Measurements from ENCODE around the gene VASN. TPM values are rescaled to one million over a fixed set of nuclear protein-coding genes. Genes with fewer than 3 reads are reported as not detected.
"Not testable (repeated sequence)": the region's sequence is repeated elsewhere in the genome, so short reads cannot be mapped to it uniquely, and the experiment has no call there.

The VASN gene
- total and polyA plus RNA-seq, 2 donors from 2014 or later = 75.7 to 82.7 TPM

DNA sequence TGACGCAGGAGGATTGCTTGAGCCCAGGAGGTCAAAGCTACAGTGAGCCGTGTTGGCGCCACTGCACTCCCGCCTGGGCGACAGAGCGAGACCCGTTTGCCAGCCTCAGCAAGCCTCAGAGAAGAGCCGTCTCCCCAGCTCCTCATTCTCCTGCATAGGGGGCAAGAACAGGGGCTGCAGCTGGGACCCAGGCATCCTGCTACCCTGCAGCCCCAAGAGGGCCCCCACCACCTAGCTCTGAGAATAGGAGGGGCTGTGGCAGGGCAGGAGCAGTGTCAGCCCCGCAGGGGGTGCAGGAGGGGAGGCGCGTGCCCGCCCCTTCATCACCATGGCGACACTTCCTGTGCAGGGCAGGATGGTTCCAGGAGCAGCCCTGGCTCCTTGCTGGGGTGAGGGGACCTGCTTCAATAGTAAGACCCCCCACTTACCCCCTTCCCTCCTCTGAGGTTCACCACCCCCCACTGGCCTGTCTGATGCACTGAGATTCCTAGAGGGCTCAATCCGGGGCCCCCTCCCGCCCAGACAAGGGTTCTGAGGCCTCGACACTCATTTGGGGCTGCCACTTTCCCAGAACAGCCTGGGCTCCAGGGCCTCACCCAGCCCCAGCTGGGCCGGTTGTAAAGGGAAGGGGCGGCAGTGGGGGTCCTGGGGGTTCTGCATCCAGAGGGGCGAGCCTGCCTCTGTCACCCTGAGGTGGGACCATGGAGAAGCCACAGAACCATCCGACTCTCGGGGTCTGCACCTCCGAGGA lies 20.2 kb downstream of the VASN start:
- TF ChIP-seq, protein P1, sequence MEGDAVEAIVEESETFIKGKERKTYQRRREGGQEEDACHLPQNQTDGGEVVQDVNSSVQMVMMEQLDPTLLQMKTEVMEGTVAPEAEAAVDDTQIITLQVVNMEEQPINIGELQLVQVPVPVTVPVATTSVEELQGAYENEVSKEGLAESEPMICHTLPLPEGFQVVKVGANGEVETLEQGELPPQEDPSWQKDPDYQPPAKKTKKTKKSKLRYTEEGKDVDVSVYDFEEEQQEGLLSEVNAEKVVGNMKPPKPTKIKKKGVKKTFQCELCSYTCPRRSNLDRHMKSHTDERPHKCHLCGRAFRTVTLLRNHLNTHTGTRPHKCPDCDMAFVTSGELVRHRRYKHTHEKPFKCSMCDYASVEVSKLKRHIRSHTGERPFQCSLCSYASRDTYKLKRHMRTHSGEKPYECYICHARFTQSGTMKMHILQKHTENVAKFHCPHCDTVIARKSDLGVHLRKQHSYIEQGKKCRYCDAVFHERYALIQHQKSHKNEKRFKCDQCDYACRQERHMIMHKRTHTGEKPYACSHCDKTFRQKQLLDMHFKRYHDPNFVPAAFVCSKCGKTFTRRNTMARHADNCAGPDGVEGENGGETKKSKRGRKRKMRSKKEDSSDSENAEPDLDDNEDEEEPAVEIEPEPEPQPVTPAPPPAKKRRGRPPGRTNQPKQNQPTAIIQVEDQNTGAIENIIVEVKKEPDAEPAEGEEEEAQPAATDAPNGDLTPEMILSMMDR (IDR thresholded peaks at IDR 0.05; ENCODE audit: borderline replicate concordance, extremely low read depth, insufficient read depth) = no peak

DNA sequence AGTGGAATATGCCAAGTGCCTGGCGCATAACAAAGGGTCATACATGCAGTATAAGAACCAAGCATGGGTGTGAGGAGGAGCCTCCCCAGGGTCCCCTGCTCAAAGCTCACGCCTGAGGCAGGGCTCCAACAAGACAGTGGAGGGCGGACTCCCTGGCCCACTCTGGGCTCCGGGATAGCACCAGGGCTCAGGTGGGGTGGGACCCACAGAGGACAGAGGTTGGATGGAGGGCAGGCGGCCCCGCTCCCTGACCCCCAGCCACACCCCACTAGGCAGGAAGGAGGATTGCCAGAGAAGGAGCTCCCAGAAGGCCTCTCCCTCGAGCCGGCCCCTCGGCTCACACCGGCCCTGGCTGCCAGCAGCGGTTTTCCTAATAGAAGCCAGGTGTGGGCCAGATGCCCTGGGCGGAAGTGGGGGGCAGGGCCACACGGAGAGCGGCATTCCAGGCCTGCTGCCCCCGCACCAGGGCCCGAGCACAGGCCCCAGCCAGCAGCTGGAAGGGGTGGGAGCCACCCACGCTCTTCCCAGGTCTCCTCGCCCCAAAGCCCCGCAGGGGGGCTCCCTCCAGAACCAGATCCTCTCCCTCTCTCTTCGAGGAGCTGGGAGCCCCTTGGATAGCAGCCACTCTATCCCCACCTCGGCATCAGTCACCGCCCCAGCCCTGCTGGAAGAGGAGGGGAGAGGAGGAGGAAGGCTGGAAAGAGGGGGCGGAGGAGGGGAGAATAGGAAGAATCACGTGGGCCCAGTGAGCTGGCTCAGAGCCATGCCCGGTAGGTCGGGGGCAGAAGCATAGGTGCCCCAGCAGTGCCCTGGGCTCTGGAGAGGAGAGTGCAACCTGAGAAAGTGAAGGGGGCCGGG lies 21.0 kb downstream of the VASN start:
- Histone ChIP-seq H3K4me3 (ENCODE audit: low read length in 3 of 3) (no peak overlapping the region), H3K27me3 (ENCODE audit: control insufficient read depth, insufficient read depth, low read length) (no peaks in the 10 kb centered on the region), H3K9ac (ENCODE audit: low read length in 3 of 3) (peak overlapping the region in 1 of 3 donors; percentile 51), H3K36me3 (ENCODE audit: control insufficient read depth in 2 of 3, insufficient read depth in 3 of 3, low read length in 3 of 3) (peaks cover 0 to 3% (median 0%) of the 10 kb centered on the region in 3 donors), H3K4me1 (ENCODE audit: control insufficient read depth in 2 of 3, insufficient read depth in 2 of 3, low read depth in 1 of 3, low read length in 3 of 3) (peaks cover 0 to 27% (median 0%) of the 10 kb centered on the region in 3 donors), H3K9me3 (ENCODE audit: control insufficient read depth in 2 of 3, insufficient read depth in 1 of 3, low read length in 3 of 3) (no peaks in the 10 kb centered on the region), H3K27ac (ENCODE audit: low read depth in 2 of 2, low read length in 2 of 2) (peak overlapping the region; percentile 49 to 69)
- FAIRE-seq (no peak), DNase-seq (peak; percentile 90 to 94 (median 94))
- intact Hi-C loops (cut with DNase I) = no loop called here
- TF ChIP-seq, protein P1 (IDR thresholded peaks at IDR 0.05; ENCODE audit: borderline replicate concordance, extremely low read depth, insufficient read depth) = no peak

More for the DNA sequence above, 20.2 kb downstream of the VASN start:
- H3K27ac ChIP-seq (ENCODE audit: low read depth in 2 of 2, low read length in 2 of 2) = peak overlapping the region in 1 of 2 donors; percentile 69
- no peak for FAIRE-seq
- H3K4me1 ChIP-seq (ENCODE audit: control insufficient read depth in 2 of 3, insufficient read depth in 2 of 3, low read depth in 1 of 3, low read length in 3 of 3) = peaks cover 0 to 29% (median 0%) of the 10 kb centered on the region in 3 donors
- H3K9ac ChIP-seq (ENCODE audit: low read length in 3 of 3) = no peak overlapping the region
- H3K27me3 ChIP-seq (ENCODE audit: control insufficient read depth, insufficient read depth, low read length) = no peaks in the 10 kb centered on the region
- peaks cover 0 to 3% (median 0%) of the 10 kb centered on the region in 3 donors for H3K36me3 ChIP-seq (ENCODE audit: control insufficient read depth in 2 of 3, insufficient read depth in 3 of 3, low read length in 3 of 3)
- intact Hi-C loops (cut with DNase I) = no loop called here
- H3K4me3 ChIP-seq (ENCODE audit: low read length in 3 of 3) = no peak overlapping the region
- no peaks in the 10 kb centered on the region for H3K9me3 ChIP-seq (ENCODE audit: control insufficient read depth in 2 of 3, insufficient read depth in 1 of 3, low read length in 3 of 3)
- peak in 1 of 5 donors; percentile 77 for DNase-seq

DNA sequence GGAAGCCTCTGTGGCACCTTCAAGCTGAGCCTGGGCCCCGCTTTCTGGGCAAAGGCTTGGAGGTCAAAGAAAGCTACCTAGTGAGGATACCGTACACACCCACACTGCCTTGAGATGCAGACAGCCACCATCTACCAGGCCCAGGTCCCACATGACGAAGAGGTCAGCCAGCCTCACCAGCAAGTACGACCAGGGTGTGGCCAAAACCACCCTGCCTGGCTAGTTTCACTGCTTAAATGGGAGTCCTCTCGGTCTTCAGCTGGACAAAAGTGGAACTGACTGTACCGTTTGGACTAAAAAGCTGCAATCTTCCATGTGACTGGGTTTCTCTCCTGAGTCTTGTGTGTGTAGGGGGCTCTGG lies 21.6 kb downstream of the VASN start:
- DNase-seq = peak in 2 of 5 donors; percentile 53 to 85

DNA sequence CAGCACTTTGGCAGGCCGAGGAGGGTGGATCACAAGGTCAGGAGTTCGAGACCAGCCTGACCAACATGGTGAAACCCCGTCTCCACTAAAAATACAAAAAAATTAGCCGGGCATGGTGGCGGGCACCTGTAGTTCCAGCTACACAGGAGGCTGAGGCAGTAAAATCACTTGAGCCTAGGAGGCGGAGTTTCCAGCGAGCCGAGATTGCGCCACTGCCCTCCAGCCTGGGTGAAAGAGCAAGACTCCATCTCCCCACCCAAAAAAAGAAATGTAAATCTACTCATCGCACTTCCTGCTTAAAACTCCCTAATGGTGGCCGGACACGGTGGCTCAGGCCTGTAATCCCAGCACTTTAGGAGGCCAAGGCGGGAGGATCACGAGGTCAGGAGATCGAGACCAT lies 22.2 kb downstream of the VASN start:
- H3K27ac ChIP-seq (ENCODE audit: low read depth in 2 of 2, low read length in 2 of 2); H3K9ac ChIP-seq (ENCODE audit: low read length in 3 of 3); H3K4me3 ChIP-seq (ENCODE audit: low read length in 3 of 3); H3K9me3 ChIP-seq (ENCODE audit: control insufficient read depth in 2 of 3, insufficient read depth in 1 of 3, low read length in 3 of 3); intact Hi-C loops (cut with DNase I); FAIRE-seq; H3K36me3 ChIP-seq (ENCODE audit: control insufficient read depth in 2 of 3, insufficient read depth in 3 of 3, low read length in 3 of 3); H3K27me3 ChIP-seq (ENCODE audit: control insufficient read depth, insufficient read depth, low read length): not testable (repeated sequence)
- DNase-seq = peak in 2 of 5 donors; percentile 42 to 43
- H3K4me1 ChIP-seq (ENCODE audit: control insufficient read depth in 2 of 3, insufficient read depth in 2 of 3, low read depth in 1 of 3, low read length in 3 of 3) = peaks cover 0 to 19% (median 0%) of the 10 kb centered on the region in 3 donors

More for the DNA sequence above, 21.6 kb downstream of the VASN start:
- FAIRE-seq = no peak
- H3K36me3 ChIP-seq (ENCODE audit: control insufficient read depth in 2 of 3, insufficient read depth in 3 of 3, low read length in 3 of 3) = peaks cover 0 to 3% (median 0%) of the 10 kb centered on the region in 3 donors
- H3K27ac ChIP-seq (ENCODE audit: low read depth in 2 of 2, low read length in 2 of 2) = peak overlapping the region; percentile 49 to 69
- H3K4me1 ChIP-seq (ENCODE audit: control insufficient read depth in 2 of 3, insufficient read depth in 2 of 3, low read depth in 1 of 3, low read length in 3 of 3) = peaks cover 0 to 24% (median 0%) of the 10 kb centered on the region in 3 donors
- no peaks in the 10 kb centered on the region for H3K27me3 ChIP-seq (ENCODE audit: control insufficient read depth, insufficient read depth, low read length)
- H3K4me3 ChIP-seq (ENCODE audit: low read length in 3 of 3) = no peak overlapping the region
- peak overlapping the region in 1 of 3 donors; percentile 51 for H3K9ac ChIP-seq (ENCODE audit: low read length in 3 of 3)
- TF ChIP-seq, protein P1 (IDR thresholded peaks at IDR 0.05; ENCODE audit: borderline replicate concordance, extremely low read depth, insufficient read depth) = no peak
- no peaks in the 10 kb centered on the region for H3K9me3 ChIP-seq (ENCODE audit: control insufficient read depth in 2 of 3, insufficient read depth in 1 of 3, low read length in 3 of 3)
- intact Hi-C loops (cut with DNase I) = no loop called here
